Sigmoid colon (tissue), 7 donors: ENCODE data around the gene KREMEN1. TPM values are rescaled to one million over a fixed set of nuclear protein-coding genes. Genes with fewer than 3 reads are reported as not detected.

ENCODE experiments used
- DNase-seq: peaks from one replicate; pipeline ENCODE4 v3.0.0-alpha.2; 2019
- H3K27ac ChIP-seq, 4 donors: fragments of 200-600 bp; sonication (generic); one replicate each; pipeline ENCODE4 v1.5.1; 2016 to 2019; ENCODE audit warnings: mild to moderate bottlenecking in 1 of 4
- H3K27me3 ChIP-seq, 3 donors: fragments of 200-600 bp; sonication (generic); one replicate each; pipeline ENCODE4 v1.5.1; 2019; ENCODE audit warnings: mild to moderate bottlenecking in 1 of 3
- H3K36me3 ChIP-seq, 4 donors: fragments of 200-600 bp; sonication (generic); one replicate each; pipeline ENCODE4 v1.5.1; 2016 to 2019
- H3K4me1 ChIP-seq, 4 donors: fragments of 200-600 bp; sonication (generic); one replicate each; pipeline ENCODE4 v1.5.1; 2017 to 2019
- H3K4me3 ChIP-seq, 4 donors: fragments of 200-600 bp; sonication (generic); one replicate each; pipeline ENCODE4 v1.5.1; 2017 to 2019; ENCODE audit warnings: mild to moderate bottlenecking in 2 of 4, moderate library complexity in 1 of 4
- H3K9me3 ChIP-seq, 4 donors: fragments of 200-600 bp in 3 of 4; sonication (generic) in 3 of 4; one replicate each; pipeline versions ENCODE4 v1.5.1 to v1.6.1; 2013 to 2019
- CTCF ChIP-seq, 4 experiments: fragments of 450-650 bp in 3 of 4; fragments of 200-600 bp in 1 of 4; IDR thresholded peaks; one replicate each; pipeline ENCODE4 v1.5.1; 2016 to 2019; ENCODE audit warnings: antibody characterized with exemption in 4 of 4, mild to moderate bottlenecking in 3 of 4, moderate library complexity in 2 of 4
- EP300 ChIP-seq, 4 donors: sonication (generic); formaldehyde crosslinking; IDR thresholded peaks; one replicate each; pipeline ENCODE4 v1.6.1; 2017; ENCODE audit warnings: antibody characterized with exemption in 4 of 4
- POLR2A ChIP-seq, 2 donors: fragments of 450-650 bp; IDR thresholded peaks; one replicate each; pipeline ENCODE4 v1.6.1; 2016; ENCODE audit warnings: antibody characterized with exemption in 2 of 2, mild to moderate bottlenecking in 2 of 2, moderate library complexity in 2 of 2
- POLR2AphosphoS5 ChIP-seq, 4 donors: sonication (generic); formaldehyde crosslinking; IDR thresholded peaks; one replicate each; pipeline ENCODE4 v1.6.1; 2017; ENCODE audit warnings: antibody characterized with exemption in 4 of 4
- WGBS, 2 donors: extraction: QIAGEN DNeasy Blood & Tissue Kit; methylation state at CpG; one replicate each; pipeline ENCODE4 v1.1.7; 2013; 5-methylcytosine and 5-hydroxymethylcytosine counted together
- intact Hi-C: fragments of 100-400 bp; cut with DNase I; formaldehyde crosslinking; loops from one replicate; pipeline ENCODE4 v1.15.1; 2023
- polyA plus RNA-seq, 3 donors: library from polyadenylated mRNA; stranded (reverse); fragments of 200-250 nt; gene quantifications; one replicate each; pipeline ENCODE4 v1.2.3, GENCODE V29; 2013
- total RNA-seq, 4 donors: library from RNA; depleted of rRNA; stranded (reverse); fragments of >200 nt; gene quantifications; one replicate each; pipeline ENCODE4 v1.1.0, GENCODE V29; 2016
- donor health status: healthy with polysubstance abuse.
- donor health status: Bipolar disorder and iron deficiency.
- donor health status: healthy.

The KREMEN1 gene
- total and polyA plus RNA-seq, 7 donors, result 4.2 to 13.2 (median 6.7) TPM

DNA sequence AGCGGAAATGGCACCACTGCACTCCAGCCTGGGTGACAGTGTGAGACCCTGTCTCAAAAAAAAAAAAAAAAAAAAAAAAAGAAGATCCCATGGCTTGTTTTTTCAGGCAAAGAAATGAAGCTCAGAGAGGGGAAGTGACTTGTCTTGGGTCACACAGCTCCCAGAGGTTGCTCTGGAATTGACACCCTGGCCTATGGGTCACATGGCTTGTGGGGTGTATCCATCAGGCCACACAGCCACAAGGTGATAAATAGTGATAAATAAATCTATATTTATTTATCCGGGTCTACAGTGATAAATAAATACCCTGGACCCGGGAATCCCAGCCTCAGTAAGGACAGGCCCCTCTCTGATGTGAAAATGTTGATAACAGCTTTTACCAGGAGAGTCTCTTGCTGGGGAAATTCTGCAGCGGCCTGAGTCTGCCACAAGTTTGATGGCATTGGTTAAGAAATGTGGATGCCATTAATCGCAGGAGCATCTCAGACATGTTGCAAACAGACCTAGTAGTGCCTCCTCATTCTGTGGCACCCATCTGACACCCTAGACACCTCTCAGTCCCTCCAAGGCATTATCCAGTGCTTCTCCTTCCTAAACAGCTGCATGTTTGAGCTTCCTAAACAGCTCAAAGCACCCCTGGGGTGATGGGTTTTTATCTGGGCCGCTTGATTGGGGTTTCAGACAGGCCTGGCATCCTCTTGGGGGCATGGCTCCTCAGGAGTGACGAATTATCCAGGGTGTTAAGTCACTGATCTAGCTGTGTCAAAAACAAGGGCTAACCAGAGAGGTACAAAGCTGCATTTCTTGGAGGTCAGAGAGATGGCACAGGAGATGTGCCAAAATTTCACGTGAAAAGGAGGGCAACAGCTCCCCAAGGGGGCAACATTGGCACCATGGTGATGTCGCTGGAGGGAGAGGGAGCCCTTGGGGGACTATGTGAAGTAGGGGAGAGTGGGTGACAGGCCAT, 130.9 kb downstream of the KREMEN1 start:
- intact Hi-C loops, result no loop called here
- WGBS, 2 donors, result 75 to 78% methylated on average over 9 of the region's 9 CpGs
- TF ChIP-seq POLR2A (IDR thresholded peaks at IDR 0.05) (no peak), POLR2AphosphoS5 (IDR thresholded peaks at IDR 0.05) (no peak), EP300 (IDR thresholded peaks at IDR 0.05) (no peak), CTCF (IDR thresholded peaks at IDR 0.05) (no peak)
- H3K36me3 ChIP-seq, result no peaks in the 10 kb centered on the region
- DNase-seq, result no peak
- peaks cover 0 to 5% (median 5%) of the 10 kb centered on the region in 3 donors for H3K27me3 ChIP-seq
- H3K27ac ChIP-seq, result no peak overlapping the region
- H3K4me3 ChIP-seq, result no peak overlapping the region
- H3K9me3 ChIP-seq, result no peaks in the 10 kb centered on the region
- H3K4me1 ChIP-seq, result peaks cover 0 to 12% (median 9%) of the 10 kb centered on the region in 4 donors

DNA sequence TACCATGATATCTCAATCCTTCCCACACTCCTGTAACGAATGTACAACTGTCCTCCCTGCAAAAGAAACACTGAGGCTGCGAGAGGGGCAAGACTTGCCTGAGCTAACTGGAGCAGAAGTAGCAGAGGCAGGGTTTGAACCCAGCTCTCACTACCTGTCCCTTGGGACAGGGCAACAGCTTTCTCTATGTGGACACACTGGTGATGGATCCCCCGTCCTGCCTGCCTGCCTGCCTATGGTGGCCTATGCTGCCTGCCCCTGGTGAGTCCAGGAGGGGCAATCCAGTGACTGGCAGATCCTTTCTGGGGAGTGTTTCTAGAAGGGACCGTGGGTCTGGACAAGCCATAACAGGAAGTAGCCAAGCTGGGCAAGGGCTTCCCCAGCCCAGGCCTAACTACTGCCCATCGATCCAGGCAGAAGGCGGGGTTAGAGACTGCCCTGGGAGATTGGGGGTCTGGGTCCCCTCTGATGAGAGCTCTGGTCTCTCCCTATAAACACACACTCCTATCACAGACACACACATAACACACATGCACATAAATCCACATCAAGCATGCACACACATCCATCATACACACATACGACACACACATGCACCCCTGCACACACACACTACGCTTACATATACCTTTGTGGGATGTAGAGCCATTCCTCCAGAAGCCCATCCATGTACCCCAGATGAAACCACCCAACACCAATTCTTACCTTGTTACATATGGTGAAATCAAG, 131.8 kb downstream of the KREMEN1 start:
- no peak for TF ChIP-seq POLR2A (IDR thresholded peaks at IDR 0.05)
- TF ChIP-seq POLR2AphosphoS5 (IDR thresholded peaks at IDR 0.05), result no peak
- TF ChIP-seq CTCF (IDR thresholded peaks at IDR 0.05), result no peak
- no peak for TF ChIP-seq EP300 (IDR thresholded peaks at IDR 0.05)
- Histone ChIP-seq H3K36me3 (no peaks in the 10 kb centered on the region), H3K4me1 (peaks cover 0 to 12% (median 9%) of the 10 kb centered on the region in 4 donors), H3K9me3 (no peaks in the 10 kb centered on the region), H3K4me3 (no peak overlapping the region), H3K27me3 (peaks cover 0 to 5% (median 5%) of the 10 kb centered on the region in 3 donors), H3K27ac (no peak overlapping the region)
- intact Hi-C loops, result no loop called here
- DNase-seq, result no peak
- 74 to 83% methylated on average over 8 of the region's 8 CpGs for WGBS, 2 donors

GRCh38 chr22:29205252-29205593, 132.4 kb downstream of the KREMEN1 start:
- Histone ChIP-seq H3K9me3 (no peaks in the 10 kb centered on the region), H3K27me3 (peaks cover 0 to 5% (median 5%) of the 10 kb centered on the region in 3 donors), H3K27ac (no peak overlapping the region), H3K36me3 (no peaks in the 10 kb centered on the region), H3K4me3 (peak overlapping the region; percentile 10 to 55 (median 51)), H3K4me1 (peaks cover 0 to 12% (median 9%) of the 10 kb centered on the region in 4 donors)
- TF ChIP-seq EP300 (IDR thresholded peaks at IDR 0.05), result no peak
- intact Hi-C loops, result no loop called here
- DNase-seq, result no peak
- 57 to 70% methylated on average over 11 of the region's 11 CpGs for WGBS, 2 donors

DNA sequence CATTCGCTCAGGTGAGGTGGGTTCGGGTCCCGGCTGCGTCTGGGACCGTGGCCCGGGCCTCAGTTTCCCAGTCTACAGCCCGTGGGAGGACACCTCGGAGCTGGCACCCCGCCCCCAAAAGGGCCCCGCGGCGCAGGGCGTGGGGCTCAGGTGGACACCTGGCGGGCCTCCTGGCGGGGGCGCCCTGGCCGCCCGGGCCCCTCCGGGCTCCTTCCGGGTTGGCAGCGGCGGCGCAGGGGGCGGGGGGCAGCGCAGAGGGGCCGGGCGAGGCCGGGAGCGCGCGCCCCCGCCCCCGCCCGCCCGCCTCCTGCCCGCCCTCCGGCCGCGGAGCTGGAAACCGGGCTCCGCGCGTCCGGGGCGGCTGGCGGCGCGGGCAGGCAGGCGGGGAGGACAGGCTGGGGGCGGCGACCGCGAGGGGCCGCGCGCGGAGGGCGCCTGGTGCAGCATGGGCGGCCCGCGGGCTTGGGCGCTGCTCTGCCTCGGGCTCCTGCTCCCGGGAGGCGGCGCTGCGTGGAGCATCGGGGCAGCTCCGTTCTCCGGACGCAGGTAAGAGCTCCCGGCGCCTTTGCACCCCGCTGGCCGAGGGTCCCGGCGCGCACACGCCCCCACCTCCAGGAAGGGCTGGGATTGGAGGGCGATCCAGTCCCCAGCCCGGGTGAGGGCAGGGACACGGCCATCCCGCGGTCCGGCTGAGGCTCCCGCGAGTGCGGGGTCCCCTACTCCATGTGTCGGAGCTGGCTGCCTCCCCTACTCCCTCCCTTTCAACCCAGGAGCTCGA, 132.9 kb downstream of the KREMEN1 start, which contains the start of gene EMID1:
Gene EMID1 (plus strand): TSS at position 303 of the 778 bp plus-strand sequence. CDS start 143 bp downstream, at position 446.
- peak; percentile 76 for DNase-seq
- Histone ChIP-seq H3K27me3 (peaks cover 0 to 5% (median 5%) of the 10 kb centered on the region in 3 donors), H3K4me1 (peaks cover 0 to 12% (median 9%) of the 10 kb centered on the region in 4 donors), H3K36me3 (no peaks in the 10 kb centered on the region), H3K9me3 (no peaks in the 10 kb centered on the region), H3K4me3 (peak within 1 kb of the TSS; percentile 30 to 55 (median 51)), H3K27ac (no peak within 1 kb of the TSS)
- 1 to 2% methylated on average over 90 of the region's 90 CpGs for WGBS, 2 donors
- peak in 1 of 4 experiments; percentile 25 for TF ChIP-seq CTCF (IDR thresholded peaks at IDR 0.05)
- no peak for TF ChIP-seq POLR2AphosphoS5 (IDR thresholded peaks at IDR 0.05)
- intact Hi-C loops, result loop anchor here (2.0 kb wide), 1 partner anchor 39 kb away; no protein-coding TSS in a partner anchor
